ENCODE measurements around the gene SLC25A39.

The SLC25A39 gene

GRCh38 chr17:44311562-44312181, 13.0 kb downstream of the SLC25A39 start:
- DNase-seq, result no peak

- DNase-seq, result no peak
Observed at GRCh38 chr17:44310609-44311376, 13.8 kb downstream of the SLC25A39 start.

GRCh38 chr17:44310188-44310587, 14.4 kb downstream of the SLC25A39 start:
- no peak for DNase-seq

GRCh38 chr17:44309472-44309871, 15.2 kb downstream of the SLC25A39 start:
- no peak for DNase-seq

- DNase-seq, result peak; percentile 30
Observed at GRCh38 chr17:44308865-44309264, 15.8 kb downstream of the SLC25A39 start.

GRCh38 chr17:44308320-44308818, 16.3 kb downstream of the SLC25A39 start, which contains the start of gene RUNDC3A:
Gene RUNDC3A, plus strand, starts transcription at chr17:44308601. Its CDS starts 232 bp downstream, at chr17:44308833.
- peak; percentile 78 for DNase-seq

GRCh38 chr17:44307387-44308186, 17.0 kb downstream of the SLC25A39 start:
- peak; percentile 72 for DNase-seq

GRCh38 chr17:44304651-44305050, 20.0 kb downstream of the SLC25A39 start:
- no peak for DNase-seq

- DNase-seq, result no peak
Observed at GRCh38 chr17:44297975-44298374, 26.6 kb downstream of the SLC25A39 start.

GRCh38 chr17:44293509-44294226, 31.0 kb downstream of the SLC25A39 start:
- DNase-seq, result no peak

- no peak for DNase-seq
Observed at GRCh38 chr17:44287651-44288050, 37.0 kb downstream of the SLC25A39 start.

GRCh38 chr17:44284024-44284400, 40.6 kb downstream of the SLC25A39 start:
- no peak for DNase-seq

- no peak for DNase-seq
Observed at GRCh38 chr17:44283344-44284023, 41.1 kb downstream of the SLC25A39 start.

- no peak for DNase-seq
Observed at GRCh38 chr17:44282264-44282663, 42.4 kb downstream of the SLC25A39 start.

GRCh38 chr17:44281570-44281969, 43.1 kb downstream of the SLC25A39 start:
- no peak for DNase-seq

- no peak for DNase-seq
Observed at GRCh38 chr17:44280392-44280937, 44.2 kb downstream of the SLC25A39 start.

GRCh38 chr17:44279666-44280391, 44.8 kb downstream of the SLC25A39 start:
- DNase-seq, result no peak

- no peak for DNase-seq
Observed at GRCh38 chr17:44279346-44279665, 45.3 kb downstream of the SLC25A39 start.

GRCh38 chr17:44277976-44278375, 46.6 kb downstream of the SLC25A39 start:
- DNase-seq, result no peak

- no peak for DNase-seq
Observed at GRCh38 chr17:44273607-44274006, 51.0 kb downstream of the SLC25A39 start.

- DNase-seq, result no peak
Observed at GRCh38 chr17:44272954-44273353, 51.7 kb downstream of the SLC25A39 start.
